ENCODE measurements around the gene UFSP1.
A peak's percentile ranks its signal among the peaks of the same experiment; 100 is the strongest.

UFSP1 gene

DNA sequence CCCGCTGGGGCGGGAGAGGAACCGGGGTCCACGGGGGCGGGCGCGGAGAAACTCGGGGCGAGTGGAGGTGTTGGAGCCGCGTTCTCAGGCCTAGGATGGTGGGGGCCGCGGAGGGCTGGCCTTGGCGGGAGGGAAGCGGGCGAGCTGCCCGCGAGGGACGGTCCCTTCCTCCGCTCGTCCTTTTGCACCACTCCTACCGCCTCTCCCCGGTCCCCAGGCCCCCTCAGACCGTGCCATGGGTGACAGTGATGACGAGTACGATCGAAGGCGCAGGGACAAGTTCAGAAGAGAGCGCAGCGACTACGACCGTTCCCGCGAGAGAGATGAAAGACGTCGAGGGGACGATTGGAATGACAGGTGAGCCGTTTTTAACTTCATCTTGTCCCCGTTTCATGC, 14.2 kb downstream of the UFSP1 start:
- Histone ChIP-seq H3K36me3 (ENCODE audit: insufficient read depth, low read length) (peaks cover 41% of the 10 kb centered on the region), H3K9me3 (ENCODE audit: low read length) (no peaks in the 10 kb centered on the region), H3K4me1 (ENCODE audit: insufficient read depth, low read length, severe bottlenecking) (peaks cover 47% of the 10 kb centered on the region), H4K20me1 (ENCODE audit: insufficient read depth, low read length) (peaks cover 2% of the 10 kb centered on the region; the same call in 1 of the 2 replicates), H3K27me3 (ENCODE audit: insufficient read depth, low read length) (no peaks in the 10 kb centered on the region), H3K4me2 (ENCODE audit: low read length) (peak overlapping the region; percentile 90), H2AFZ (ENCODE audit: low read length) (no peak overlapping the region), H3K9me2 (ENCODE audit: low read depth, low read length) (no peaks in the 10 kb centered on the region), H3K27ac (ENCODE audit: low read depth, low read length, poor library complexity, severe bottlenecking) (peak overlapping the region; percentile 49), H3K9ac (ENCODE audit: low read length) (peak overlapping the region; percentile 91), H3K79me2 (ENCODE audit: insufficient read depth, low read length) (peaks cover 52% of the 10 kb centered on the region), H3F3A (ENCODE audit: insufficient read depth, low read length) (no peaks in the 10 kb centered on the region), H3K4me3 (ENCODE audit: low read depth, low read length, poor library complexity, severe bottlenecking) (peak overlapping the region; percentile 82)
- TF ChIP-seq, protein P1, sequence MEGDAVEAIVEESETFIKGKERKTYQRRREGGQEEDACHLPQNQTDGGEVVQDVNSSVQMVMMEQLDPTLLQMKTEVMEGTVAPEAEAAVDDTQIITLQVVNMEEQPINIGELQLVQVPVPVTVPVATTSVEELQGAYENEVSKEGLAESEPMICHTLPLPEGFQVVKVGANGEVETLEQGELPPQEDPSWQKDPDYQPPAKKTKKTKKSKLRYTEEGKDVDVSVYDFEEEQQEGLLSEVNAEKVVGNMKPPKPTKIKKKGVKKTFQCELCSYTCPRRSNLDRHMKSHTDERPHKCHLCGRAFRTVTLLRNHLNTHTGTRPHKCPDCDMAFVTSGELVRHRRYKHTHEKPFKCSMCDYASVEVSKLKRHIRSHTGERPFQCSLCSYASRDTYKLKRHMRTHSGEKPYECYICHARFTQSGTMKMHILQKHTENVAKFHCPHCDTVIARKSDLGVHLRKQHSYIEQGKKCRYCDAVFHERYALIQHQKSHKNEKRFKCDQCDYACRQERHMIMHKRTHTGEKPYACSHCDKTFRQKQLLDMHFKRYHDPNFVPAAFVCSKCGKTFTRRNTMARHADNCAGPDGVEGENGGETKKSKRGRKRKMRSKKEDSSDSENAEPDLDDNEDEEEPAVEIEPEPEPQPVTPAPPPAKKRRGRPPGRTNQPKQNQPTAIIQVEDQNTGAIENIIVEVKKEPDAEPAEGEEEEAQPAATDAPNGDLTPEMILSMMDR (IDR thresholded peaks at IDR 0.05; ENCODE audit: low read length), result no peak

GRCh38 chr7:100874577-100875355, 14.7 kb downstream of the UFSP1 start, which contains the start of gene SRRT:
Gene SRRT, plus strand, starts transcription at chr7:100875103. Its CDS starts 488 bp downstream, at chr7:100875591.
- Histone ChIP-seq H3K36me3 (ENCODE audit: insufficient read depth, low read length) (peaks cover 36% of the 10 kb centered on the region), H3K4me3 (ENCODE audit: low read depth, low read length, poor library complexity, severe bottlenecking) (peak within 1 kb of the TSS; percentile 82), H3K9me2 (ENCODE audit: low read depth, low read length) (no peaks in the 10 kb centered on the region), H3K27ac (ENCODE audit: low read depth, low read length, poor library complexity, severe bottlenecking) (peak within 1 kb of the TSS; percentile 77), H3F3A (ENCODE audit: insufficient read depth, low read length) (no peaks in the 10 kb centered on the region), H2AFZ (ENCODE audit: low read length) (no peak within 1 kb of the TSS), H3K9ac (ENCODE audit: low read length) (peak within 1 kb of the TSS; percentile 91), H3K27me3 (ENCODE audit: insufficient read depth, low read length) (no peaks in the 10 kb centered on the region), H3K9me3 (ENCODE audit: low read length) (no peaks in the 10 kb centered on the region), H4K20me1 (ENCODE audit: insufficient read depth, low read length) (peaks cover 2% of the 10 kb centered on the region; the same call in 1 of the 2 replicates), H3K4me2 (ENCODE audit: low read length) (peak within 1 kb of the TSS; percentile 90), H3K79me2 (ENCODE audit: insufficient read depth, low read length) (peaks cover 47% of the 10 kb centered on the region), H3K4me1 (ENCODE audit: insufficient read depth, low read length, severe bottlenecking) (peaks cover 47% of the 10 kb centered on the region)
- TF ChIP-seq EZH2 (IDR thresholded peaks at IDR 0.05; ENCODE audit: borderline replicate concordance, low read length), result no peak
- TF ChIP-seq, protein P1 (IDR thresholded peaks at IDR 0.05; ENCODE audit: low read length), result 0 out of 2 replicates have a peak, but pooled peaks have one; percentile 6

DNA sequence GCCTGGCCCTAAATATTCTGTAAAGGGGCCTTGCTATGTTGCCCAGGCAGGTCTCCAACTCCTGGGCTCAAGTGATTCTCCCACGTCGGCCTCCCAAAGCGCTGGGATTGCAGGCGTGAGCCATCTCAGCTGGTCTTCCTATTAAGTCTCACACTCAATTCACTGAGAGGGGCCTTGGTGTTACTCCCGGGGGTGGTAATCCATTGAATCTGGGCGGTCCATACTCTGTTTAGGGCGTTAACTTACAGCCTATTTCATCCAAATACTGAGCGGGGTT, 15.3 kb downstream of the UFSP1 start:
- Histone ChIP-seq H2AFZ (ENCODE audit: low read length) (no peak overlapping the region), H4K20me1 (ENCODE audit: insufficient read depth, low read length) (peaks cover 2% of the 10 kb centered on the region; the same call in 1 of the 2 replicates), H3K4me3 (ENCODE audit: low read depth, low read length, poor library complexity, severe bottlenecking) (peak overlapping the region; percentile 82), H3K9ac (ENCODE audit: low read length) (peak overlapping the region; percentile 91), H3K79me2 (ENCODE audit: insufficient read depth, low read length) (peaks cover 42% of the 10 kb centered on the region), H3K36me3 (ENCODE audit: insufficient read depth, low read length) (peaks cover 31% of the 10 kb centered on the region), H3K4me1 (ENCODE audit: insufficient read depth, low read length, severe bottlenecking) (peaks cover 45% of the 10 kb centered on the region), H3K9me3 (ENCODE audit: low read length) (no peaks in the 10 kb centered on the region), H3K9me2 (ENCODE audit: low read depth, low read length) (no peaks in the 10 kb centered on the region), H3K27ac (ENCODE audit: low read depth, low read length, poor library complexity, severe bottlenecking) (peak overlapping the region; percentile 77), H3F3A (ENCODE audit: insufficient read depth, low read length) (no peaks in the 10 kb centered on the region), H3K27me3 (ENCODE audit: insufficient read depth, low read length) (no peaks in the 10 kb centered on the region), H3K4me2 (ENCODE audit: low read length) (peak overlapping the region; percentile 64)
- TF ChIP-seq EZH2 (IDR thresholded peaks at IDR 0.05; ENCODE audit: borderline replicate concordance, low read length), result no peak
- TF ChIP-seq, protein P1 (IDR thresholded peaks at IDR 0.05; ENCODE audit: low read length), result no peak

All from OCI-LY1 (cell line).